HG03457 (cell line): ENCODE results near the gene USP13.
"Not testable (repeated sequence)": the region's sequence is repeated elsewhere in the genome, so short reads cannot be mapped to it uniquely, and the experiment has no call there.

Source experiments
- ATAC-seq: cut with Tn5 transposase; IDR thresholded peaks from one replicate; pipeline ENCODE4 v1.9.1; 2021; ENCODE audit warnings: moderate number of reproducible peaks; ENCODE audit not compliant: unreplicated experiment

The USP13 gene

GRCh38 chr3:179655236-179655635, 2.4 kb downstream of the USP13 start:
- ATAC-seq: no peak

GRCh38 chr3:179658606-179659005, 5.8 kb downstream of the USP13 start:
- no peak for ATAC-seq

- no peak for ATAC-seq
Measured at GRCh38 chr3:179660872-179661271, 8.0 kb downstream of the USP13 start.

- no peak for ATAC-seq
Measured at GRCh38 chr3:179661777-179662176, 8.9 kb downstream of the USP13 start.

DNA sequence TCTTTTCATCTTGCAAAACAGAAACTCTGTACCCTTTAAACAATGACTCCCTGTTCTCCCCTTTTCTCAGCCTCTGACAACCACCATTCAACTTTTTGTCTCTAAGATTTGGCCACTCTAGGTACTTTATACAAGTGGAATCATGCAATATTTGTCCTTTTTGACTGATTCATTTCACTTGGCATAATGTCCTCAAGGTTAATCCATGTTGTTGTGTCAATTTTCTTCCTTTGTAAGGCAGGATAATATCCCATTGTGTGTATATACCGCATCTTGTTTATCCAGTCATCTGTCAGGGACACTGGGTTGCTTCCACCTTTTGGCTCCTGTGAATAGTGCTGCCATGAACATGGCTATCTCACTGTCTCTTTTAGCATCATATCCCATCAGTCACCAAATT, 10.3 kb downstream of the USP13 start:
- no peak for ATAC-seq

DNA sequence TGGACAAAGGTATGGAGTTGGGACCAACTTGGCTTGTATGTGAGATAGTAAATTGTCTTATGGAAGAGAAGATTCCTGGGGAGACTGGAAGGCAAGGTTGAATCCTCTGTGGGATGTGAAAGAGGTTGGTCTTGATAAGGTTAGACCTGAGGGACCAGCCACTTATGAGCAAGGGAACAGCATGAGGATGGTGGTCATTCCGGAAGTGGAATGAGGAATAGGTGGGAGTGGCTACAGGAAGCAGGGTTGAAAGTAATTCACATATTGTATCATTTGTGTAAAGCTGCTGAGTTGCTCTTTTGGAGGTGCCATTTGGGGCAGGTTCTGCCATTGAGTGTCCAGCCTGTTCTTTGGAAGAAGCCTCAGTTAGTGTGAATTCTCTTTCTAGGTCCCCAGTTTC, 13.2 kb downstream of the USP13 start:
- ATAC-seq: no peak

- ATAC-seq: no peak
Measured at GRCh38 chr3:179666436-179667035, 13.7 kb downstream of the USP13 start.

DNA sequence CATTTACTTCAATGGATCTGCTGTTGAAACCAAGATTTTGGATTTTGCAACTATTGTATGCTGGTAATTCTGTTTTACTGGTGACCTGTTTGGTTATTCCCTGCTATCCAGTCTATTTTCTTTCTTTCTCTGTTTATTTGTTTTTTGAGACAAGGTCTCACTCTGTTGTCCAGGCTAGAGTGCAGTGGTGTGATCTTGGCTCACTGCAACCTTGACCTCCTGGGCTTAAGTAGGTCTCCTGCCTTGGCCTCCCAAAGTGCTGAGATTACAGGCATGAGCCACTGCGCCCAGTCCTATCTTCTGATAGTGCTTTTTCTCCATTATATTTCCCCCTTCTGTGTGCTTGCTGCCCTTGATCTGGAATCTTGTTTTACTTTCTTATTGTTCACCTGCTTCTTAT, 15.6 kb downstream of the USP13 start:
- no peak for ATAC-seq

DNA sequence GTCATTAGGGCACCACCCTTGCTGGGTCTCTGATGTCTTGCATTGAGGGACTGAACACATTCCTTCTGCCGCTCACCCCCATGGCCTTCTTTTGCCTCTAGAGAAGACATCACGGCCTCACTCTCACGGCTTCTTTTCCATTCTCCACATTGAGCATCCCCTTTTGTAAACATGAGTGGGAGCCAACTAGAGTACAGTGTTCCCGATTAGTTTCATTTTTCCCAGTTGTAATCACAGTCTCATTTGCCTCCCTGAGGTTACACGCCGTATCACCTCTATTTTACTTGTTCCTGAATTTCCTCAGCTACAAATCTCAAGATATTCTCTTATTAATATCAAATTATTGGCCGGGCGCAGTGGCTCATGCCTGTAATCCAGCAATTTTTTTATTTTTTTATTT, 17.5 kb downstream of the USP13 start:
- no peak for ATAC-seq

DNA sequence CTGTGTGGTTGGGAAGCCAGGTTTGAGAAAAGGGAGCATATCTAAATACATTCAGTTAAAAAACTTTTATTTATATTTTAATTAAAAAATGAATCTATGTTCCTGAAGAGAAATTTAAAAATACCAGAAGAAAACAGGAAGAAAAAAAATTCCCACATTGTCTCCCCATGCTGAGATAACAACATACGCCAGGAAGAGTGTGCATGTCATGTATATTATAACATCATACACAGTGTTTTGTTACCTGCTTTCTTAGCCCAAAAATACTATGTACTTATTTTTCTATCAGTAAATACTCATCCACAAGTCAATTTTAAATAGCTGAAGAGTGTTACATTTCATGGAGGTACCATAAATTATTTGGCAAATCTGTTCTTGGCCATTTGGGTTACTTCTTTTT, 18.5 kb downstream of the USP13 start:
- ATAC-seq: no peak

GRCh38 chr3:179671747-179672242, 19.0 kb downstream of the USP13 start:
- ATAC-seq: no peak

GRCh38 chr3:179672918-179673317, 20.1 kb downstream of the USP13 start:
- ATAC-seq: no peak

DNA sequence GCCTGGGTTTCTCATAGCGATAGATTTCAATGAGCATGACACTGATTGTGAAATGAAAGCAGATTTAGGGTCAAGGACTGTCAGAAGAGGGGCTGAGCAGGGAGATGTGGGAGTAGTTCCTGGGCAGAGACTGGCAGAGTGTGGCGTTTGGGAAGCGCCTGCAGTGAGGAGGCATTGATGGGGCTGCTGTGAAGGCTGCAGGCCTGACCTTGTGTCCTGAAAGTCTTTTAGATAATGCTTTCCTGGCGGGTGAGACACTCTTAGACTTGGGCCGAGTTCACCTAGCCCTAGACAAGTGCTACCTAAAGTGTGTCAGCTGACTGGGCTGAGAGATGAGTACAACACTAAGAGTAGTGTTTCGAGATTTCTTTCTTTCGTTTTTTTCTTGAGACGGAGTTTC, 20.7 kb downstream of the USP13 start:
- no peak for ATAC-seq

GRCh38 chr3:179676081-179676480, 23.2 kb downstream of the USP13 start:
- ATAC-seq: no peak

GRCh38 chr3:179677884-179678283, 25.0 kb downstream of the USP13 start:
- no peak for ATAC-seq

DNA sequence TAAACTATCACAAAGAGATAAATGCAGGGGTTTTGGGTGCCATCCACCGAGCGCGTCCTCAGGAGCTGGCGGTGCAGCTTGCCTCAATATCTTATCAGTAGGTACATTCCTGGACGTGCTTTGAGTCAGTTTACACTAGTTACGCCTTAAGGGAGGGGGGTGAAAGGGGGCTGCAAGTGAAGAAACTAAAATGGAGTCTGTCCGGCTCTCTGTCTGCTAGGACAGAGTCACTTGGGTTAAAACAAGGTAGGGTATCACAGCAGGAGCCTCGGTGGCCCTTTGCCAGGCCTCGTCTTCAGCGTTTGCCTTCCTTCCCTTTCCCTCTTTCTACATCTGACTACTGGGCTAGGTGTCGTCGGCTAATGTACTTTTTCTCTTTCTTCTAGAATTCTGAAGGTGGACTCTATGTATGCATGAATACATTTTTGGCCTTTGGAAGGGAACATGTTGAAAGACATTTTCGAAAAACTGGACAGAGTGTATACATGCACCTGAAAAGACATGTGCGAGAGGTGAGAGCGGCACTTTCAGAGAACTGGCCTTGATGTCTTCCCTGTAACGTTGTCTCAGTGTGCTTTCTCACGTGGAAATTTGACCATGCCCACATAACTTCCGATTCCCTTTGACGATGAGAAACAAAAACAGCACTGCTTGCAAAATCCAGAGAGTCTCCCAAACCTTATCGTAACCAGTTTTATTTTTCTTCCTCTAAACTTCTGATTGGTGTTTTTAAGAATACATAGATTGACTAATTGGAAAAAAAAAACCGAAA, 28.8 kb downstream of the USP13 start:
- no peak for ATAC-seq

GRCh38 chr3:179682426-179683080, 29.7 kb downstream of the USP13 start:
- ATAC-seq: no peak

DNA sequence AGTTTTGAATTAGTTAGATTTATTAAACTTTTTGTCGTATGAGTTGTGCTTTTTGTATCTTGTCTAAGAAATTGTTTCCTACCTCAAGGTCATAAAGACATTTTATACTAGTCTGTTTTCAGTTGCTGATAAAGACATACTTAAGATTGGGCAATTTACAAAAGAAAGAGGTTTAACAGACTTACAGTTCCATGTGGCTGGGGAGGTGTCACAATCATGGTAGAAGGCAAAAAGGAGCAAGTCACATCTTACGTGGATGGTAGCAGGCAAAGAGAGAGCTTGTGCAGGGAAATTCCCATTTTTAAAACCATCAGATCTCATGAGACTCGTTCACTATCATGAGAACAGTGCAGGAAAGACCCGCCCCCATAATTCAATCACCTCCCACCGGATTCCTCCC, 30.4 kb downstream of the USP13 start:
- not testable (repeated sequence) for ATAC-seq

DNA sequence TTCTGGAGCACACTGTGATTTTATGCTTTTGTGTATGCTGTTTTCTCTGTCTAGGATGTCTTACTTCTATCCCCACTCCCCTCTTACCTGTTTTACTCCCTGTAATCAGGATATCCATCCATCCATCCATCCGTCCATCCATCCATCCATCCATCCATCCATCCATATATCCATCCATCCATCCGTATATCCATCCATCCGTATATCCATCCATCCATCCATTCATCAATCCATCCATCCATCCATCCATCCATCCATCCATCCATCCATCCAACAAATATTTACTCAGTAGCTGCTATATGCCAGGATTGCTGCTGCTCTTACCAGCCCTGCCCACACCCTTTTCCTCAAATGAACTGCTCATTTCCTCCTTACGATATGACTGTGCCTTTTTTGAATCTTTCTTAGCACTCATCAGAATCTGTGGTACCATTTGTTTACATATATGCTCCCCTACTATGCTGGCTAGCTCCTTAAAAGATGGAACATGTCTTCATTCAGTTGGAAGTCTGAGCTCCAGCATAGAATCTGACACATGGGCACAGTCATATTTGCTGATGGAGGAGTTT, 35.2 kb downstream of the USP13 start:
- ATAC-seq: no peak

- ATAC-seq: no peak
Measured at GRCh38 chr3:179688850-179689249, 36.0 kb downstream of the USP13 start.

- no peak for ATAC-seq
Measured at GRCh38 chr3:179694731-179695130, 41.9 kb downstream of the USP13 start.
